CD4-positive, alpha-beta memory T cell (primary cell): Measurements from ENCODE around the gene COL18A1. TPM values are rescaled to one million over a fixed set of nuclear protein-coding genes. Genes with fewer than 3 reads are reported as not detected.

Experiments used
- CTCF ChIA-PET: fragments of 350-600 bp; sonication (Branson Sonifier 250); formaldehyde crosslinking; loops from one replicate; lab custom pipeline; 2021; ENCODE audit warnings: inconsistent platforms; ENCODE audit not compliant: partially characterized antibody; lab: Charles Lee
- POLR2A ChIA-PET: fragments of 350-600 bp; sonication (Branson Sonifier 250); formaldehyde crosslinking; loops from one replicate; lab custom pipeline; 2021; ENCODE audit not compliant: partially characterized antibody; lab: Charles Lee
- DNase-seq, 5 donors: peaks; one replicate each; pipeline versions ENCODE4 v3.0.0 to v3.0.0-alpha.2; 2020 to 2022; ENCODE audit warnings: mixed read lengths in 1 of 5
- H3K27ac ChIP-seq: one replicate; pipeline ENCODE4 v1.7.0; 2013; ENCODE audit warnings: low read depth, low read length
- H3K27me3 ChIP-seq: 2 replicates; pipeline ENCODE4 v1.7.0; 2013; ENCODE audit warnings: mild to moderate bottlenecking, low read length, moderate library complexity; ENCODE audit not compliant: insufficient read depth
- H3K36me3 ChIP-seq: 2 replicates; pipeline ENCODE4 v1.7.0; 2013; ENCODE audit warnings: mild to moderate bottlenecking, low read length, moderate library complexity; ENCODE audit not compliant: insufficient read depth
- H3K4me1 ChIP-seq: 2 replicates; pipeline ENCODE4 v1.7.0; 2013; ENCODE audit warnings: mild to moderate bottlenecking, low read length, moderate library complexity; ENCODE audit not compliant: insufficient read depth
- H3K4me3 ChIP-seq, 2 donors: one replicate each; pipeline ENCODE4 v1.7.0; 2013; ENCODE audit warnings: low read length in 2 of 2, mild to moderate bottlenecking in 1 of 2
- H3K9me3 ChIP-seq, 2 donors: one replicate each; pipeline ENCODE4 v1.7.0; 2013; ENCODE audit warnings: low read length in 2 of 2, control low read depth in 1 of 2; ENCODE audit not compliant: control insufficient read depth in 1 of 2
- H3K27ac Mint-ChIP-seq, 7 donors: one replicate each; pipeline ENCODE4 v1.8.0; 2020 to 2021; ENCODE audit warnings: mixed read lengths in 7 of 7, mild to moderate bottlenecking in 6 of 7, inconsistent platforms in 3 of 7, moderate library complexity in 3 of 7
- H3K27me3 Mint-ChIP-seq, 2 donors: one replicate each; pipeline ENCODE4 v1.8.0; 2020 to 2021; ENCODE audit warnings: mixed read lengths in 2 of 2
- H3K36me3 Mint-ChIP-seq, 2 donors: one replicate each; pipeline ENCODE4 v1.8.0; 2020 to 2021; ENCODE audit warnings: mixed read lengths in 2 of 2, inconsistent platforms in 1 of 2, mild to moderate bottlenecking in 1 of 2
- H3K4me1 Mint-ChIP-seq, 4 donors: one replicate each; pipeline ENCODE4 v1.8.0; 2020 to 2021; ENCODE audit warnings: mixed read lengths in 4 of 4, mild to moderate bottlenecking in 1 of 4
- H3K4me3 Mint-ChIP-seq, 8 donors: one replicate each; pipeline ENCODE4 v1.8.0; 2020 to 2021; ENCODE audit warnings: mixed read lengths in 8 of 8, mild to moderate bottlenecking in 7 of 8, moderate library complexity in 6 of 8, inconsistent platforms in 3 of 8
- H3K9me3 Mint-ChIP-seq, 8 donors: one replicate each; pipeline ENCODE4 v1.8.0; 2020 to 2021; ENCODE audit warnings: mixed read lengths in 8 of 8, mild to moderate bottlenecking in 5 of 8, inconsistent platforms in 3 of 8, moderate library complexity in 1 of 8
- intact Hi-C: fragments of 100-400 bp; cut with micrococcal nuclease; formaldehyde crosslinking; loops from one replicate; pipeline ENCODE4 v1.15.1; 2023
- polyA plus RNA-seq, 2 donors: library from polyadenylated mRNA; unstranded; fragments of 300-500 nt; fragmentation: Illumina TruSeq; gene quantifications; one replicate each; pipeline ENCODE4 v1.2.3, GENCODE V29; 2021
- total RNA-seq, 2 experiments: library from RNA; stranded (reverse); gene quantifications; one replicate each; pipeline ENCODE4 v1.2.3, GENCODE V29; 2021

The COL18A1 gene
- total and polyA plus RNA-seq, 4 experiments from 2014 or later = 0.43 to 4.5 (median 3.8) TPM

GRCh38 chr21:45545691-45546531 lies 140.9 kb downstream of the COL18A1 start:
- POLR2A ChIA-PET = no interaction called here

GRCh38 chr21:45546636-45547544 lies 141.9 kb downstream of the COL18A1 start:
- peak overlapping the region in 1 of 8 donors; percentile 36 for H3K4me3 Mint-ChIP-seq
- ChIA-PET CTCF (no interaction called here), POLR2A (no interaction called here)
- no peaks in the 10 kb centered on the region for H3K27me3 Mint-ChIP-seq
- Histone ChIP-seq H3K27me3 (no peaks in the 10 kb centered on the region), H3K27ac (no peak overlapping the region), H3K36me3 (no peaks in the 10 kb centered on the region), H3K9me3 (no peaks in the 10 kb centered on the region), H3K4me3 (no peak overlapping the region), H3K4me1 (peaks cover 26% of the 10 kb centered on the region)
- no peaks in the 10 kb centered on the region for H3K36me3 Mint-ChIP-seq
- H3K27ac Mint-ChIP-seq = peak overlapping the region in 3 of 7 donors; percentile 26 to 57 (median 28)
- intact Hi-C loops = no loop called here
- no peaks in the 10 kb centered on the region for H3K9me3 Mint-ChIP-seq
- H3K4me1 Mint-ChIP-seq = peaks cover 16 to 31% (median 23%) of the 10 kb centered on the region in 4 donors
- DNase-seq = peak in 1 of 5 donors; percentile 0

More at GRCh38 chr21:45545691-45546531, 140.9 kb downstream of the COL18A1 start:
- Histone ChIP-seq H3K27ac (no peak overlapping the region), H3K27me3 (no peaks in the 10 kb centered on the region), H3K4me3 (no peak overlapping the region), H3K9me3 (no peaks in the 10 kb centered on the region), H3K4me1 (peaks cover 24% of the 10 kb centered on the region), H3K36me3 (no peaks in the 10 kb centered on the region)
- no peaks in the 10 kb centered on the region for H3K27me3 Mint-ChIP-seq
- CTCF ChIA-PET = no interaction called here
- peaks cover 0 to 1% of the 10 kb centered on the region in 2 donors for H3K36me3 Mint-ChIP-seq
- H3K4me1 Mint-ChIP-seq = peaks cover 10 to 27% (median 16%) of the 10 kb centered on the region in 4 donors
- H3K9me3 Mint-ChIP-seq = no peaks in the 10 kb centered on the region
- DNase-seq = peak in 1 of 5 donors; percentile 25
- peak overlapping the region in 2 of 7 donors; percentile 30 to 81 for H3K27ac Mint-ChIP-seq
- no peak overlapping the region for H3K4me3 Mint-ChIP-seq
- intact Hi-C loops = no loop called here

GRCh38 chr21:45547545-45547900 lies 142.6 kb downstream of the COL18A1 start:
- Histone ChIP-seq H3K9me3 (no peaks in the 10 kb centered on the region), H3K4me1 (peaks cover 31% of the 10 kb centered on the region), H3K27me3 (no peaks in the 10 kb centered on the region), H3K36me3 (no peaks in the 10 kb centered on the region), H3K27ac (no peak overlapping the region), H3K4me3 (no peak overlapping the region)
- ChIA-PET CTCF (interaction anchor here (1.2 kb wide), 1 partner anchor 49 kb away, joined by 3 read pairs; no protein-coding TSS in a partner anchor), POLR2A (no interaction called here)
- Mint-ChIP-seq H3K27ac (peak overlapping the region in 4 of 7 donors; percentile 11 to 43 (median 21)), H3K27me3 (no peaks in the 10 kb centered on the region), H3K4me3 (no peak overlapping the region), H3K9me3 (no peaks in the 10 kb centered on the region), H3K36me3 (no peaks in the 10 kb centered on the region), H3K4me1 (peaks cover 16 to 35% (median 24%) of the 10 kb centered on the region in 4 donors)
- no peak for DNase-seq
- intact Hi-C loops = no loop called here

- Histone ChIP-seq H3K36me3 (no peaks in the 10 kb centered on the region), H3K4me1 (peaks cover 29% of the 10 kb centered on the region), H3K27me3 (no peaks in the 10 kb centered on the region), H3K27ac (no peak overlapping the region), H3K4me3 (no peak overlapping the region), H3K9me3 (no peaks in the 10 kb centered on the region)
- Mint-ChIP-seq H3K4me1 (peaks cover 16 to 40% (median 24%) of the 10 kb centered on the region in 4 donors), H3K36me3 (no peaks in the 10 kb centered on the region), H3K4me3 (peak overlapping the region in 4 of 8 donors; percentile 27 to 74 (median 64)), H3K27me3 (no peaks in the 10 kb centered on the region), H3K9me3 (no peaks in the 10 kb centered on the region), H3K27ac (peak overlapping the region in 5 of 7 donors; percentile 42 to 88 (median 59))
- POLR2A ChIA-PET = interaction anchor here (2.3 kb wide), 1 partner anchor 66 kb away, joined by 6 read pairs; no protein-coding TSS in a partner anchor
- CTCF ChIA-PET = interaction anchor here (0.7 to 1.2 kb wide), 2 partner anchors 8 to 48 kb away, joined by 3 read pairs; no protein-coding TSS in a partner anchor
- intact Hi-C loops = no loop called here
- no peak for DNase-seq
These were observed 143.9 kb downstream of the COL18A1 start for GRCh38 chr21:45548711-45549491.

GRCh38 chr21:45549626-45550463 lies 144.9 kb downstream of the COL18A1 start:
- Mint-ChIP-seq H3K27me3 (no peaks in the 10 kb centered on the region), H3K36me3 (no peaks in the 10 kb centered on the region), H3K9me3 (no peaks in the 10 kb centered on the region), H3K4me1 (peaks cover 20 to 42% (median 29%) of the 10 kb centered on the region in 4 donors), H3K27ac (peak overlapping the region in 6 of 7 donors; percentile 81 to 97 (median 88)), H3K4me3 (peak overlapping the region in 6 of 8 donors; percentile 66 to 83 (median 68))
- H3K27ac ChIP-seq = no peak overlapping the region
- ChIA-PET CTCF (interaction anchor here (2.2 kb wide), 1 partner anchor 47 kb away, joined by 10 read pairs; no protein-coding TSS in a partner anchor), POLR2A (interaction anchor here (1.4 to 2.3 kb wide), 2 partner anchors 9 to 67 kb away, joined by 5 to 6 read pairs; no protein-coding TSS in a partner anchor)
- no peaks in the 10 kb centered on the region for H3K36me3 ChIP-seq
- H3K9me3 ChIP-seq = no peaks in the 10 kb centered on the region
- peak overlapping the region; percentile 23 to 56 for H3K4me3 ChIP-seq
- H3K27me3 ChIP-seq = no peaks in the 10 kb centered on the region
- H3K4me1 ChIP-seq = peaks cover 29% of the 10 kb centered on the region
- DNase-seq = no peak
- intact Hi-C loops = loop anchor here (2.0 to 10.0 kb wide), 3 partner anchors 41 to 263 kb away; partner anchors contain the start of genes PCBP3 and POFUT2
